Kidney (tissue), 22 donors: ENCODE data around the gene MNAT1. TPM values are rescaled to one million over a fixed set of nuclear protein-coding genes. Genes with fewer than 3 reads are reported as not detected.

Experiments used
- DNase-seq, 5 donors: peaks; one replicate each; pipeline ENCODE4 v3.0.0-alpha.2; 2013 to 2020
- FAIRE-seq: peaks from 2 replicates; lab custom pipeline; 2012; peaks lifted over from hg19 to GRCh38; lab: Jason Lieb, UNC
- H3K27ac ChIP-seq, 2 donors: one replicate each; pipeline ENCODE4 v1.7.0; 2013; ENCODE audit warnings: low read depth in 2 of 2, low read length in 2 of 2, inconsistent platforms in 1 of 2
- H3K27me3 ChIP-seq: one replicate; pipeline ENCODE4 v1.7.1; 2013; ENCODE audit warnings: low read length, inconsistent platforms; ENCODE audit not compliant: control insufficient read depth, insufficient read depth
- H3K36me3 ChIP-seq, 3 donors: one replicate each; pipeline versions ENCODE4 v1.7.0 to v1.7.1; 2013; ENCODE audit warnings: low read length in 3 of 3, control low read depth in 1 of 3, inconsistent platforms in 1 of 3; ENCODE audit not compliant: insufficient read depth in 3 of 3, control insufficient read depth in 2 of 3
- H3K4me1 ChIP-seq, 3 donors: one replicate each; pipeline versions ENCODE4 v1.7.0 to v1.7.1; 2013; ENCODE audit warnings: low read length in 3 of 3, inconsistent platforms in 1 of 3, low read depth in 1 of 3; ENCODE audit not compliant: control insufficient read depth in 2 of 3, insufficient read depth in 2 of 3
- H3K4me3 ChIP-seq, 3 donors: one replicate each; pipeline versions ENCODE4 v1.7.0 to v1.8.1; 2013; ENCODE audit warnings: low read length in 3 of 3, control low read depth in 1 of 3, inconsistent platforms in 1 of 3
- H3K9ac ChIP-seq, 3 donors: one replicate each; pipeline versions ENCODE4 v1.7.0 to v1.7.1; 2013; ENCODE audit warnings: low read length in 3 of 3, control low read depth in 1 of 3, inconsistent platforms in 1 of 3
- H3K9me3 ChIP-seq, 3 donors: one replicate each; pipeline versions ENCODE4 v1.7.0 to v1.7.1; 2013; ENCODE audit warnings: low read length in 3 of 3, control low read depth in 1 of 3, inconsistent platforms in 1 of 3; ENCODE audit not compliant: control insufficient read depth in 2 of 3, insufficient read depth in 1 of 3
- intact Hi-C: fragments of 100-400 bp; cut with DNase I; formaldehyde crosslinking; loops from one replicate; pipeline ENCODE4 v1.11.1; 2022
- long read RNA-seq, 10 donors: library from polyadenylated mRNA in 1 of 10; unstranded in 1 of 10; transcript quantifications; one replicate each; pipeline ENCODE4 v2.0.0 and lab custom pipeline, GENCODE V29; 2021 to 2026
- polyA plus RNA-seq: library from polyadenylated mRNA; stranded (reverse); fragments of 350-450 nt; fragmentation: Illumina TruSeq; extraction: RNeasy Lipid Tissue Mini Kit (QIAGEN cat#74804); gene quantifications from one replicate; pipeline ENCODE4 v1.2.3, GENCODE V29; 2014; ENCODE audit warnings: low read depth, low replicate concordance; ENCODE audit not compliant: insufficient read depth
- total RNA-seq: library from RNA; stranded (reverse); fragmentation: NEBNext Ultra II Directional; extraction: Animal tissue kit (Norgen Biotek cat#: 25700); gene quantifications from one replicate; pipeline ENCODE4 v1.2.1, GENCODE V29; 2021
- TF ChIP-seq, protein P1 (sequence below): IDR thresholded peaks from 3 replicates; pipeline ENCODE4 v1.5.1; 2012; ENCODE audit warnings: mild to moderate bottlenecking, moderate library complexity, borderline replicate concordance; ENCODE audit not compliant: insufficient read depth; ENCODE audit errors: extremely low read depth
- donor health status: control.
- donor health status: control.
- donor health status: control.
- donor health status: control.
- donor health status: control.
- donor health status: DM: yes; HTN: yes; CAD: no.
- donor health status: Normal renal cell carcinoma (clear cell type).

The MNAT1 gene
- total RNA-seq (29.6 TPM), polyA plus RNA-seq (41.6 TPM)
- long read RNA-seq, donor 1, transcript MNAT1-208 (4 exons, 1,097 nt): major isoform, 8 of 13 reads
- long read RNA-seq, donor 1, partial matches to known transcripts: 0 of 13 reads
- long read RNA-seq, donor 1, other reads (novel, unspliced or antisense): 0 of 13 reads
- long read RNA-seq, donor 2, transcript MNAT1-208 (4 exons, 1,097 nt): major isoform, 6 of 19 reads
- long read RNA-seq, donor 2, transcript MNAT1-201 (8 exons, 2,635 nt): major isoform, 6 of 19 reads
- long read RNA-seq, donor 2, partial matches to known transcripts: 7 of 19 reads
- long read RNA-seq, donor 2, other reads (novel, unspliced or antisense): 0 of 19 reads
- long read RNA-seq, donor 3, transcript MNAT1-201 (8 exons, 2,635 nt): minor isoform, 7 of 23 reads
- long read RNA-seq, donor 3, transcript MNAT1-208 (4 exons, 1,097 nt): major isoform, 11 of 23 reads
- long read RNA-seq, donor 3, partial matches to known transcripts: 5 of 23 reads
- long read RNA-seq, donor 3, other reads (novel, unspliced or antisense): 0 of 23 reads
- long read RNA-seq, donor 4, transcript MNAT1-201 (8 exons, 2,635 nt): major isoform, 6 of 9 reads
- long read RNA-seq, donor 4, partial matches to known transcripts: 0 of 9 reads
- long read RNA-seq, donor 4, other reads (novel, unspliced or antisense): 0 of 9 reads
- long read RNA-seq, donor 5: 0 reads
- long read RNA-seq, donor 6, transcript MNAT1-201 (8 exons, 2,635 nt): major isoform, 15 of 40 reads
- long read RNA-seq, donor 6, transcript MNAT1-208 (4 exons, 1,097 nt): minor isoform, 9 of 40 reads
- long read RNA-seq, donor 6, partial matches to known transcripts: 15 of 40 reads
- long read RNA-seq, donor 6, other reads (novel, unspliced or antisense): 0 of 40 reads
- long read RNA-seq, donor 7, transcript MNAT1-201 (8 exons, 2,635 nt): major isoform, 6 of 14 reads
- long read RNA-seq, donor 7, partial matches to known transcripts: 4 of 14 reads
- long read RNA-seq, donor 7, other reads (novel, unspliced or antisense): 3 of 14 reads
- long read RNA-seq, donor 8, transcript MNAT1-208 (4 exons, 1,097 nt): major isoform, 5 of 17 reads
- long read RNA-seq, donor 8, partial matches to known transcripts: 8 of 17 reads
- long read RNA-seq, donor 8, other reads (novel, unspliced or antisense): 0 of 17 reads
- long read RNA-seq, donor 9, partial matches to known transcripts: 0 of 5 reads
- long read RNA-seq, donor 9, other reads (novel, unspliced or antisense): 0 of 5 reads
- long read RNA-seq, donor 10, transcript MNAT1-201 (8 exons, 2,635 nt): minor isoform, 5 of 12 reads
- long read RNA-seq, donor 10, transcript MNAT1-208 (4 exons, 1,097 nt): major isoform, 7 of 12 reads
- long read RNA-seq, donor 10, partial matches to known transcripts: 0 of 12 reads
- long read RNA-seq, donor 10, other reads (novel, unspliced or antisense): 0 of 12 reads

DNA sequence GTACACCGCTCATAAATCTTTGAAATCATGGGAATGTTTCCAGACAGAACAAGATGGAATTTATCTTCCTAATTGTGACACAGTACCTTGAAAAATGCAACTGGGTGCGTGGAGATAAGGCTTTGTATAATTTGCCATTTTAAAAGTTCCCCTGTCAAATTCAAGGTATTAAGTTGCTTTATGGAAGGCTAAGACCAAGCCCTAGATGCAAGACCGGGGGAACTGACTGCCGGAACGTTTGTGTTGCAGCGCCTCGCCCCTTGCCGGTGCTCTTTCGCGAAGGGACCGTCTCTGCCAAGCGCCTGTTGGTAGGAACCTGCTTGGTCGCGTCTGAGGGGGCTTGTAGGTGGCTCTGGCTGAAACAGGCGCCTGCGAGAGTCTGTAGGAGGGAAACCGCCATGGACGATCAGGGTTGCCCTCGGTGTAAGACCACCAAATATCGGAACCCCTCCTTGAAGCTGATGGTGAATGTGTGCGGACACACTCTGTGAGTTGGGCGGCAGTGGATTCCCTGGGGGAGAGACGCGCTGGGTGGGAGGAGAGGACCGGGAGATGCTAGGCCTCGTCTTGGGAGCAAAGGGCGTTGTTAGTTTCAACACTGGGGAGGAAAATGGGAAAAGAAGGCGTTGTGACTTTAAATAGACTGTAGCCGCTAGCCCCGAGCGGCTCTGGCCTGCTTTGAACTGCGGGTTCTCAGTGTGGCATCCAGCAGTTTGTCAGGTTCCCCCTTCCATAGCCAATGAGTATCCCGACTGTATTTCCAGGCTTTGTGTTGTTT, at the start of gene MNAT1:
TSS of gene MNAT1 (plus strand) at position 297 of the 778 bp plus-strand sequence. CDS start at position 399, 102 bp downstream.
- TF ChIP-seq, protein P1, sequence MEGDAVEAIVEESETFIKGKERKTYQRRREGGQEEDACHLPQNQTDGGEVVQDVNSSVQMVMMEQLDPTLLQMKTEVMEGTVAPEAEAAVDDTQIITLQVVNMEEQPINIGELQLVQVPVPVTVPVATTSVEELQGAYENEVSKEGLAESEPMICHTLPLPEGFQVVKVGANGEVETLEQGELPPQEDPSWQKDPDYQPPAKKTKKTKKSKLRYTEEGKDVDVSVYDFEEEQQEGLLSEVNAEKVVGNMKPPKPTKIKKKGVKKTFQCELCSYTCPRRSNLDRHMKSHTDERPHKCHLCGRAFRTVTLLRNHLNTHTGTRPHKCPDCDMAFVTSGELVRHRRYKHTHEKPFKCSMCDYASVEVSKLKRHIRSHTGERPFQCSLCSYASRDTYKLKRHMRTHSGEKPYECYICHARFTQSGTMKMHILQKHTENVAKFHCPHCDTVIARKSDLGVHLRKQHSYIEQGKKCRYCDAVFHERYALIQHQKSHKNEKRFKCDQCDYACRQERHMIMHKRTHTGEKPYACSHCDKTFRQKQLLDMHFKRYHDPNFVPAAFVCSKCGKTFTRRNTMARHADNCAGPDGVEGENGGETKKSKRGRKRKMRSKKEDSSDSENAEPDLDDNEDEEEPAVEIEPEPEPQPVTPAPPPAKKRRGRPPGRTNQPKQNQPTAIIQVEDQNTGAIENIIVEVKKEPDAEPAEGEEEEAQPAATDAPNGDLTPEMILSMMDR: peak; percentile 2
- H3K4me3 ChIP-seq: peak within 1 kb of the TSS; percentile 93 to 100 (median 95)
- no peaks in the 10 kb centered on the region for H3K27me3 ChIP-seq
- H3K36me3 ChIP-seq: no peaks in the 10 kb centered on the region
- intact Hi-C loops: no loop called here
- DNase-seq (peak; percentile 87 to 92 (median 89)), FAIRE-seq (no peak)
- no peaks in the 10 kb centered on the region for H3K9me3 ChIP-seq
- peaks cover 0 to 4% (median 0%) of the 10 kb centered on the region in 3 donors for H3K4me1 ChIP-seq
- peak within 1 kb of the TSS; percentile 23 to 65 for H3K27ac ChIP-seq
- peak within 1 kb of the TSS; percentile 84 to 97 (median 86) for H3K9ac ChIP-seq

GRCh38 chr14:60686865-60687264, 47.7 kb upstream of the MNAT1 start:
- H3K27ac ChIP-seq: no peak overlapping the region
- no peaks in the 10 kb centered on the region for H3K4me1 ChIP-seq
- H3K9ac ChIP-seq: no peak overlapping the region
- TF ChIP-seq, protein P1: no peak
- intact Hi-C loops: no loop called here
- H3K4me3 ChIP-seq: no peak overlapping the region
- FAIRE-seq: no peak
- H3K27me3 ChIP-seq: no peaks in the 10 kb centered on the region
- no peaks in the 10 kb centered on the region for H3K36me3 ChIP-seq
- no peak for DNase-seq
- no peaks in the 10 kb centered on the region for H3K9me3 ChIP-seq
